ENCODE measurements around the gene BRD1. TPM values are rescaled to one million over a fixed set of nuclear protein-coding genes. Genes with fewer than 3 reads are reported as not detected.

The BRD1 gene
- total RNA-seq, 1 experiment from 2014 or later = 51.2 TPM

DNA sequence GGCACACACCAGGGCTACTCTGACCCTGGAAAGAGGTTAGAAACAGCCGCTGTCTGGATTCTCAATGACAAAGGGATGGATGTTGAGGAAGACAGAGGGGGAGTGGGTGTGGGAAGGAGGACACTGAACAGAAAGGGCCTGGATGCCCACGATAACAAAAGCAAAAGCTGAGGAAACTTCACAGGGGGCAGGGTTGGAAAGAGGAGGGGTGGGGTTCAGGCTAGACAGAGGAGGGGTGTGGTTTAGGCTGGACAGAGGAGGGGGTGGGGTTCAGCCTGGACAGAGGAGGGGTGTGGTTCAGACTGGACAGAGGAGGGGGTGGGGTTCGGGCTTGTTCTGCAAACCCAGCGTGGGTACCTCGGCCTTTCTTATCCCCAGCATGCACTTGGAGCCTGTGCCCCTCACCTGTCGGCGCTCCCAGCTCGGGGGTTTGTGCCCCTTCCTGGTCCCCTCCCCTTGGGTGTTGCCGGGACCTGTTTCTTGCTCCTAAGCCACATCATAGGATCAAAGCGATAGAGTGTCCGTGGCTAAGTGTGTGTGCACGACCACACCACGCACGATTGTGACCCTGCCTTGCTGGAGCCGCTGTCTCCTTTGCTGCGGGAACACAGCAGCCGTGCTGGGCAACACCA is 75.6 kb downstream of the BRD1 start:
- intact Hi-C loops (cut with micrococcal nuclease; ENCODE audit: unreplicated experiment) = no loop called here
- Histone ChIP-seq H3K36me3 (ENCODE audit: insufficient read depth, low read length, poor library complexity, severe bottlenecking) (no peaks in the 10 kb centered on the region), H3K4me3 (ENCODE audit: low read depth, low read length, poor library complexity, severe bottlenecking) (no peak overlapping the region), H3K27me3 (replicated peaks; ENCODE audit: insufficient read depth, low read depth, low read length, poor library complexity) (peaks cover 8% of the 10 kb centered on the region), H3K27ac (ENCODE audit: low read depth, low read length, poor library complexity, severe bottlenecking) (no peak overlapping the region), H3K4me1 (ENCODE audit: insufficient read depth, low read length, poor library complexity, severe bottlenecking) (no peaks in the 10 kb centered on the region), H3K9me3 (ENCODE audit: low read depth, low read length, poor library complexity, severe bottlenecking) (peaks cover 6% of the 10 kb centered on the region)
- BruUV-seq (replicated peaks) = no TSS peak
- ChIA-PET CTCF (interaction anchor here (0.6 kb wide), 1 partner anchor 24 kb away, joined by 4 read pairs; no protein-coding TSS in a partner anchor), POLR2A (ENCODE audit: low non-redundant PET) (no interaction called here)
- TF ChIP-seq EZH2 (IDR thresholded peaks at IDR 0.05; ENCODE audit: borderline replicate concordance, low read depth, low read length, poor library complexity, severe bottlenecking) = no peak
- TF ChIP-seq, protein P1, sequence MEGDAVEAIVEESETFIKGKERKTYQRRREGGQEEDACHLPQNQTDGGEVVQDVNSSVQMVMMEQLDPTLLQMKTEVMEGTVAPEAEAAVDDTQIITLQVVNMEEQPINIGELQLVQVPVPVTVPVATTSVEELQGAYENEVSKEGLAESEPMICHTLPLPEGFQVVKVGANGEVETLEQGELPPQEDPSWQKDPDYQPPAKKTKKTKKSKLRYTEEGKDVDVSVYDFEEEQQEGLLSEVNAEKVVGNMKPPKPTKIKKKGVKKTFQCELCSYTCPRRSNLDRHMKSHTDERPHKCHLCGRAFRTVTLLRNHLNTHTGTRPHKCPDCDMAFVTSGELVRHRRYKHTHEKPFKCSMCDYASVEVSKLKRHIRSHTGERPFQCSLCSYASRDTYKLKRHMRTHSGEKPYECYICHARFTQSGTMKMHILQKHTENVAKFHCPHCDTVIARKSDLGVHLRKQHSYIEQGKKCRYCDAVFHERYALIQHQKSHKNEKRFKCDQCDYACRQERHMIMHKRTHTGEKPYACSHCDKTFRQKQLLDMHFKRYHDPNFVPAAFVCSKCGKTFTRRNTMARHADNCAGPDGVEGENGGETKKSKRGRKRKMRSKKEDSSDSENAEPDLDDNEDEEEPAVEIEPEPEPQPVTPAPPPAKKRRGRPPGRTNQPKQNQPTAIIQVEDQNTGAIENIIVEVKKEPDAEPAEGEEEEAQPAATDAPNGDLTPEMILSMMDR (conservative IDR thresholded peaks at IDR 0.05; ENCODE audit: low read depth, low read length) = no peak
- no peak for DNase-seq (ENCODE audit: low spot score)

DNA sequence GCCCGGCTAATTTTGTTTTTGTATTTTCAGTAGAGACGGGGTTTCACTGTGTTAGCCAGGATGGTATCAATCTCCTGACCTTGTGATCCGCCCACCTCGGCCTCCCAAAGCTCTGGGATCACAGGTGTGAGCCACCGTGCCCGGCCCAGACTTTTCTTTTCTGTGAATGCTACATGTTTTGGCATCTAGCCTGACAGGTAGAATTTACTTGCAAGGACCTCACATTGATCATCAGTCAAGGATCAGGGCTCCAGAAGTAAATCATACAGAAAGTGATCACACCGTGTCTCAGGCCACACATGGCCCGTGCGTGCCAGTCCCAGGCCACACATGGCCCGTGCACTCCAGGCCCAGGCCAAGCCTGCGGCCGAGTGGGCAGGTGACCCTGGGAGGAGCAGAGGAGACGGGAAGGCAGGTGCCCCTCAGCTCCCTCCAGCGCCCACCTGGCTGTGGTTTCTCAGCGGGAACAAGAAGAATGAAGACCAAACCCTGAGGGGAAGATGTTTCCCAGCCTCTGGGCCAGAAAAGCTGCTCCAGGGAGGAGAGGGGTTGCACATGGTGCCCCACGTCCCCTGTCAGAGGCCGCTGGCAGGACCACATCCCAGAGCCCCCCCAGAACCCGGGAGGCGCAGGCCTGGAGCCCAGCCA is 76.2 kb downstream of the BRD1 start:
- Histone ChIP-seq H3K4me3 (ENCODE audit: low read depth, low read length, poor library complexity, severe bottlenecking) (no peak overlapping the region), H3K27me3 (replicated peaks; ENCODE audit: insufficient read depth, low read depth, low read length, poor library complexity) (peaks cover 8% of the 10 kb centered on the region), H3K9me3 (ENCODE audit: low read depth, low read length, poor library complexity, severe bottlenecking) (peaks cover 8% of the 10 kb centered on the region), H3K36me3 (ENCODE audit: insufficient read depth, low read length, poor library complexity, severe bottlenecking) (no peaks in the 10 kb centered on the region), H3K27ac (ENCODE audit: low read depth, low read length, poor library complexity, severe bottlenecking) (no peak overlapping the region), H3K4me1 (ENCODE audit: insufficient read depth, low read length, poor library complexity, severe bottlenecking) (no peaks in the 10 kb centered on the region)
- no peak for DNase-seq (ENCODE audit: low spot score)
- TF ChIP-seq, protein P1 (conservative IDR thresholded peaks at IDR 0.05; ENCODE audit: low read depth, low read length) = no peak
- TF ChIP-seq EZH2 (IDR thresholded peaks at IDR 0.05; ENCODE audit: borderline replicate concordance, low read depth, low read length, poor library complexity, severe bottlenecking) = no peak
- ChIA-PET POLR2A (ENCODE audit: low non-redundant PET) (no interaction called here), CTCF (no interaction called here)
- BruUV-seq (replicated peaks) = no TSS peak
- intact Hi-C loops (cut with micrococcal nuclease; ENCODE audit: unreplicated experiment) = no loop called here

DNA sequence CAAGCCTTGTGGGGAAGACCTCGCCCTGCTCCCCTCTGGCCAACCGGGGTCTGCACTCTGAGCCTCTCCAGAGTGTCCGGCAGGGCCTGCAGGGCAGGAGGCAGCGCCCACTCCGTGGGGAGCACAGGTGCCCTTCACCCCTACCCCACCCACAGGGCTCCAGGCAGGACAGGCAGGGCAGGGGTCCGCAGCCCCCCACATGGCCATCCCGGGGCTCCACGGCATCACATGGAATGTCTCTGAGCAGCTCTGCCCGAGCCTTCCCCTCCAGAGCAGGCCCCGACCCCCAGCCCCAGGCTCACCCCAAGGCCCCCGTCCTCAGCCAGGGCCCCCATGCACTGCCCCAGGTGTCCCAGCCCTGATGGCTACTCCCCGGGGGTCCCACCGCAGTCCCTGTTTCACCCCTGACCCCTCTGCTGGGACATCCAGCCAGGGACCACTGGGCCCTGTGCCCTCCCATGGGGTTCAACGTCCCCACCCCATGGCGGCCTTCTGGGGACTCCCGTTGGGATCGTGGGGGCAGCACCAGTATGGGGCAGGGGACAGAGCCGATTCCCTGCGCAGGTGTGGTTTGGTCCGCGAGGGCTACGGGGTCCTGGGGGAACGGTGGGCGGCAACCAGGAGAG is 77.7 kb downstream of the BRD1 start:
- ChIA-PET POLR2A (ENCODE audit: low non-redundant PET) (no interaction called here), CTCF (no interaction called here)
- no peak overlapping the region for H3K27ac ChIP-seq (ENCODE audit: low read depth, low read length, poor library complexity, severe bottlenecking)
- no peaks in the 10 kb centered on the region for H3K36me3 ChIP-seq (ENCODE audit: insufficient read depth, low read length, poor library complexity, severe bottlenecking)
- BruUV-seq (replicated peaks) = no TSS peak
- H3K9me3 ChIP-seq (ENCODE audit: low read depth, low read length, poor library complexity, severe bottlenecking) = peaks cover 15% of the 10 kb centered on the region
- H3K4me3 ChIP-seq (ENCODE audit: low read depth, low read length, poor library complexity, severe bottlenecking) = no peak overlapping the region
- peaks cover 8% of the 10 kb centered on the region for H3K27me3 ChIP-seq (replicated peaks; ENCODE audit: insufficient read depth, low read depth, low read length, poor library complexity)
- intact Hi-C loops (cut with micrococcal nuclease; ENCODE audit: unreplicated experiment) = no loop called here
- no peaks in the 10 kb centered on the region for H3K4me1 ChIP-seq (ENCODE audit: insufficient read depth, low read length, poor library complexity, severe bottlenecking)
- no peak for DNase-seq (ENCODE audit: low spot score)
- TF ChIP-seq, protein P1 (conservative IDR thresholded peaks at IDR 0.05; ENCODE audit: low read depth, low read length) = no peak
- TF ChIP-seq EZH2 (IDR thresholded peaks at IDR 0.05; ENCODE audit: borderline replicate concordance, low read depth, low read length, poor library complexity, severe bottlenecking) = no peak

Data from A673 (cell line).